SK-N-SH treated with all-trans-retinoic acid at 6 μM for 48 hours (cell line): ENCODE measurements around the gene ATAD3B.

Experiments
- ARNTL ChIP-seq: fragments of 450-650 bp; formaldehyde crosslinking; IDR thresholded peaks from 2 replicates; pipeline ENCODE4 v1.5.0; 2020; ENCODE audit warnings: low read depth, mild to moderate bottlenecking, moderate library complexity, borderline replicate concordance
- BACH2 ChIP-seq: fragments of 250-450 bp; sonication (Bioruptor Pico); IDR thresholded peaks from 2 replicates; pipeline ENCODE4 v1.9.0; 2021; ENCODE audit warnings: mild to moderate bottlenecking, borderline replicate concordance
- ESRRG ChIP-seq: fragments of 250-450 bp; sonication (Bioruptor Pico); IDR thresholded peaks from 2 replicates; pipeline ENCODE4 v1.6.1; 2021; ENCODE audit warnings: mild to moderate bottlenecking
- GLIS3 ChIP-seq: fragments of 250-450 bp; sonication (Bioruptor Pico); IDR thresholded peaks from 2 replicates; pipeline ENCODE4 v1.5.0; 2020; ENCODE audit warnings: mild to moderate bottlenecking, moderate library complexity
- PPARA ChIP-seq: fragments of 250-450 bp; sonication (Bioruptor Pico); IDR thresholded peaks from 2 replicates; pipeline ENCODE4 v1.5.0; 2020; ENCODE audit warnings: mild to moderate bottlenecking, borderline replicate concordance
- ZFP30 ChIP-seq: fragments of 450-650 bp; formaldehyde crosslinking; IDR thresholded peaks from 2 replicates; pipeline ENCODE4 v1.5.0; 2022; ENCODE audit warnings: mild to moderate bottlenecking, moderate library complexity
- TF ChIP-seq, protein P1 (sequence below): fragments of 250-450 bp; sonication (Bioruptor Pico); IDR thresholded peaks from 2 replicates; pipeline ENCODE4 v1.8.0; 2020; ENCODE audit warnings: mild to moderate bottlenecking, moderate library complexity, borderline replicate concordance
- TF ChIP-seq, protein P2 (sequence below): fragments of 250-450 bp; sonication (Bioruptor Pico); IDR thresholded peaks from 2 replicates; pipeline ENCODE4 v1.8.0; 2021; ENCODE audit warnings: low read depth, mild to moderate bottlenecking, moderate library complexity, borderline replicate concordance
- TF ChIP-seq, protein P3 (sequence below): fragments of 250-450 bp; sonication (Bioruptor Pico); IDR thresholded peaks from 2 replicates; pipeline ENCODE4 v1.5.1; 2021; ENCODE audit warnings: mild to moderate bottlenecking, moderate library complexity

DNA sequence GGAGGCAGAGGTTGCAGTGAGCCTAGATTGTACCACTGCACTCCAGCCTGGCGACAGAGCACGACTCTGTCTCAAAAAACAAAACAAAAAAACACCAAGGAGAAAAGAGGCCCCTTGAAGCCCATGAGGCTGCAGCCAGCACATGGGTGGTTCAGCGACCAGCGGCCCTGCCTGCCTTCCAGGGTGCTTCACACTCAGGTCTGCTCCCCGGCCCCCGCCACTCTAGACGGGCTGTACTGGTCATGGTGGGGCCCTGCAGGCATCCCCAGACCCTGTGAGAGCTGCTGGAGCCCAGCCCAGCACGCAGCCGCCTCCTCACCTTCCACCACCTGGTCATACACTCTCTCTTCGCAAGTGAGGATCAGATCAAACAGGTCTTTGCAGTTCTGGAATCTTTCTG, 73.0 kb downstream of the ATAD3B start:
- TF ChIP-seq, protein P1, sequence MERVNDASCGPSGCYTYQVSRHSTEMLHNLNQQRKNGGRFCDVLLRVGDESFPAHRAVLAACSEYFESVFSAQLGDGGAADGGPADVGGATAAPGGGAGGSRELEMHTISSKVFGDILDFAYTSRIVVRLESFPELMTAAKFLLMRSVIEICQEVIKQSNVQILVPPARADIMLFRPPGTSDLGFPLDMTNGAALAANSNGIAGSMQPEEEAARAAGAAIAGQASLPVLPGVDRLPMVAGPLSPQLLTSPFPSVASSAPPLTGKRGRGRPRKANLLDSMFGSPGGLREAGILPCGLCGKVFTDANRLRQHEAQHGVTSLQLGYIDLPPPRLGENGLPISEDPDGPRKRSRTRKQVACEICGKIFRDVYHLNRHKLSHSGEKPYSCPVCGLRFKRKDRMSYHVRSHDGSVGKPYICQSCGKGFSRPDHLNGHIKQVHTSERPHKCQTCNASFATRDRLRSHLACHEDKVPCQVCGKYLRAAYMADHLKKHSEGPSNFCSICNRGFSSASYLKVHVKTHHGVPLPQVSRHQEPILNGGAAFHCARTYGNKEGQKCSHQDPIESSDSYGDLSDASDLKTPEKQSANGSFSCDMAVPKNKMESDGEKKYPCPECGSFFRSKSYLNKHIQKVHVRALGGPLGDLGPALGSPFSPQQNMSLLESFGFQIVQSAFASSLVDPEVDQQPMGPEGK (CRISPR knock-in tag): no peak
- no peak for TF ChIP-seq ESRRG
- TF ChIP-seq ZFP30: no peak
- TF ChIP-seq ARNTL (CRISPR knock-in tag): no peak
- TF ChIP-seq GLIS3 (CRISPR knock-in tag): no peak
- TF ChIP-seq BACH2: no peak
- TF ChIP-seq, protein P2, sequence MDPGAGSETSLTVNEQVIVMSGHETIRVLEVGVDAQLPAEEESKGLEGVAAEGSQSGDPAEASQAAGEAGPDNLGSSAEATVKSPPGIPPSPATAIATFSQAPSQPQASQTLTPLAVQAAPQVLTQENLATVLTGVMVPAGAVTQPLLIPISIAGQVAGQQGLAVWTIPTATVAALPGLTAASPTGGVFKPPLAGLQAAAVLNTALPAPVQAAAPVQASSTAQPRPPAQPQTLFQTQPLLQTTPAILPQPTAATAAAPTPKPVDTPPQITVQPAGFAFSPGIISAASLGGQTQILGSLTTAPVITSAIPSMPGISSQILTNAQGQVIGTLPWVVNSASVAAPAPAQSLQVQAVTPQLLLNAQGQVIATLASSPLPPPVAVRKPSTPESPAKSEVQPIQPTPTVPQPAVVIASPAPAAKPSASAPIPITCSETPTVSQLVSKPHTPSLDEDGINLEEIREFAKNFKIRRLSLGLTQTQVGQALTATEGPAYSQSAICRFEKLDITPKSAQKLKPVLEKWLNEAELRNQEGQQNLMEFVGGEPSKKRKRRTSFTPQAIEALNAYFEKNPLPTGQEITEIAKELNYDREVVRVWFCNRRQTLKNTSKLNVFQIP (CRISPR knock-in tag): no peak
- TF ChIP-seq, protein P3, sequence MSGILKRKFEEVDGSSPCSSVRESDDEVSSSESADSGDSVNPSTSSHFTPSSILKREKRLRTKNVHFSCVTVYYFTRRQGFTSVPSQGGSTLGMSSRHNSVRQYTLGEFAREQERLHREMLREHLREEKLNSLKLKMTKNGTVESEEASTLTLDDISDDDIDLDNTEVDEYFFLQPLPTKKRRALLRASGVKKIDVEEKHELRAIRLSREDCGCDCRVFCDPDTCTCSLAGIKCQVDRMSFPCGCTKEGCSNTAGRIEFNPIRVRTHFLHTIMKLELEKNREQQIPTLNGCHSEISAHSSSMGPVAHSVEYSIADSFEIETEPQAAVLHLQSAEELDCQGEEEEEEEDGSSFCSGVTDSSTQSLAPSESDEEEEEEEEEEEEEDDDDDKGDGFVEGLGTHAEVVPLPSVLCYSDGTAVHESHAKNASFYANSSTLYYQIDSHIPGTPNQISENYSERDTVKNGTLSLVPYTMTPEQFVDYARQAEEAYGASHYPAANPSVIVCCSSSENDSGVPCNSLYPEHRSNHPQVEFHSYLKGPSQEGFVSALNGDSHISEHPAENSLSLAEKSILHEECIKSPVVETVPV (CRISPR knock-in tag): no peak
- TF ChIP-seq PPARA (CRISPR knock-in tag): no peak
